Measurements from ENCODE around the gene IL2RA.

Gene IL2RA

GRCh38 chr10:6037422-6037821 is 24.7 kb downstream of the IL2RA start:
- DNase-seq: no peak

- no peak for DNase-seq
Measured at GRCh38 chr10:6036861-6037321, 25.3 kb downstream of the IL2RA start.

DNA sequence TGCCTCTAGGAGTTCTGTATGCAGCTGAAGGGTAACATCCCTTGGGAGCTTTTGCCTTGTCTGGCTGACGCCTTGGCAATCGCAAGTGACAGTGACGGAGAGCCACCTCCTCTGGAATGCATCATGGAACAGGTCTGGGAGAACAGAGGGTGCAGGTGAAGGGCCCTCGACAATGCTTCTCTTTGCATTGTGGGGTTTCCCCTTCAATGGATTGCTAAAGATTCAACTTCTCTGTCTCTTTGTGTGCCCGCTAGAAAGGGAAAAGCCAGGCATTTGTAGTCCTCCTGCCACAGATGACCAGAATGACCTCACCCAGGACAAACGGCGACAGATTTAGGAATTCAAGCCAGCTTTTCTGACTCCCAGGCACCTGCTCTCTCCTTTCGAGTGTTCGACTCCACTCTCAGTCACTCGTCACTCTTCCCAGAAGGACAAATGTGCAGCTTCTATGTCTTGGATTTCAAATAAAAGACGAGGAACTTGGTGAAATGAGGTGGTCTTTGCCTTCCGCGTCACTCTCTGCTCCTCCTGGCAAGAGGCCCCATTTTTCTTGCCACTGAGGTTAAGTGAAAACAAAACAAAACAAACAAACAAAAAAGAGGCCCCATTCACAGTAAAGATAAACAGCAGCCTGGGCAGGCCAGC is 26.1 kb downstream of the IL2RA start:
- no peak for DNase-seq

GRCh38 chr10:6035101-6035834 is 26.9 kb downstream of the IL2RA start:
- no peak for DNase-seq

DNA sequence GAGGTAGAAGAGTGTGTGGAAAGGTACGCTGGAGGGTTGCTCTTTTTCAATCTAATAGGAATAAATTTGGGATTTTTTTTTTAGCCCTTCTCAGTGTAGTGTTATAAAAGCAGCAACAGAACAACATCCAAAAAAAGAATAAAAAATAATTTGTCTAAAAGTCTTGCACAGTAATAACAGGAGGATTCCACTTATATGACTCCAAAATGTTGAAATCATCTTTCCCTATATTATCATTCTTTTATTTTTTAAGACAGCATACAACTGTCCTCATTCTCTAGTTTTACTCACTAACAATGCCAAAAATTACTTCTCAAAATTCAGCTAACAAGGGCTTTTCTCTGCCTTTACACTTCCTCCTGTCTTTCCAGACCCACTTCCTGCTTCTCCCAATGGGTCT is 27.8 kb downstream of the IL2RA start:
- DNase-seq: no peak

DNA sequence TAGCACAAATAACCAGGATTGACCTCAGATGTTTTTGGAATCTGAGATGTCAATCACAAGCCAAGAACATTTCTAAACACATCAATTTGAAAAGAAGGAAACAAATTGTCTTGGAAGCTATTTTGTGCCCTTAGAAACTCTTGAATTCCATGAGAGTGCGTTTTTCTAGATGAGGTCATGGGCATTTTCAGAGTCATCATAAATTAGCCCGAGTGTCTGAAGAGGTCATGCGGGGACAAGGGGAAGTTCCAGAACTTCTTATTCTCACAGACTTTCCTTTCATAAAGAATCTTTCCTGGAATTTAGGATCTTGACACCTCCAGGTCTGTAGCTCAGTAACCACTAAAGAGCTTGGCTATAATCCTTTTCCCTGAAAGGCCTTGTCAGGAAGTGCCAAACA is 28.2 kb downstream of the IL2RA start:
- no peak for DNase-seq

GRCh38 chr10:6030940-6031339 is 31.2 kb downstream of the IL2RA start:
- no peak for DNase-seq

- no peak for DNase-seq
Measured at GRCh38 chr10:6030217-6030616, 31.9 kb downstream of the IL2RA start.

- DNase-seq: no peak
Measured at GRCh38 chr10:6027929-6028328, 34.2 kb downstream of the IL2RA start.

DNA sequence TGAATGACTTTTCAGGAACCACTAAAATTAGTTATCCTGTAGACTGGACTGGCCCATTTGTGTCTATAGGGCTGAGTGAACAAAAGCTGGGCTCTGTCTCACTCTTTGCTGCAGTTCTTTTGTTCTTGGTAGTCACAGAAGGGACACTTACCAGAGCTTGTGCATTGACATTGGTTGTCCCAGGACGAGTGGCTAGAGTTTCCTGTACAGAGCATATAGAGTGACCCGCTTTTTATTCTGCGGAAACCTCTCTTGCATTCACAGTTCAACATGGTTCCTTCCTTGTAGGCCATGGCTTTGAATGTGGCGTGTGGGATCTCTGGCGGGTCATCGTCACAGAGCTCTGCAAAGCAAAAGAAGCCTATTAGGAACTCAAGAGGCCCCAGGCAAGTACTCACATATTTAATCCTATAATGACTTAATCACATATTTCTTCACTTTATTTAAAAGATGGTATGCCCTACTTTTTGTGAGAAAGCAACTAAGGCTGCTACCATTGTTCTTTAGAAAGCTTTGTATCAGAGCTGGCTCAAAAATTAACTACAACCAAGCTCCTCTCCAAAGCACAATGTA is 36.4 kb downstream of the IL2RA start:
- no peak for DNase-seq

DNA sequence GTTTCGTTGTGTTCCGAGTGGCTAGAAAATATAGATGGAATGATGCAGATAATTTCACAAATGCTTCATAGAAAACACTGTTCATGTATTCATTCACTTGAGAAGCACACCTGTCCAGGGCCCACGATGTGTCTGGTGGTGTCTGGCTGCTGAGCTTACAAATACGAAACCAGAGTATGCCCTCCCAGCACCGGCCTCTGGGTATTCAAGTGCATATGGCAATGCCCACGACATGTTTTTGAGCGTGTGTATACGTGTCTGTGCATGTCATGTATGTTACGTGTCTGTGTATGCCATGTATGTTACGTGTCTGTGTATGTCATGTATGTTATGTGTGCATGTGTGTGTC is 37.9 kb downstream of the IL2RA start:
- DNase-seq: no peak

DNA sequence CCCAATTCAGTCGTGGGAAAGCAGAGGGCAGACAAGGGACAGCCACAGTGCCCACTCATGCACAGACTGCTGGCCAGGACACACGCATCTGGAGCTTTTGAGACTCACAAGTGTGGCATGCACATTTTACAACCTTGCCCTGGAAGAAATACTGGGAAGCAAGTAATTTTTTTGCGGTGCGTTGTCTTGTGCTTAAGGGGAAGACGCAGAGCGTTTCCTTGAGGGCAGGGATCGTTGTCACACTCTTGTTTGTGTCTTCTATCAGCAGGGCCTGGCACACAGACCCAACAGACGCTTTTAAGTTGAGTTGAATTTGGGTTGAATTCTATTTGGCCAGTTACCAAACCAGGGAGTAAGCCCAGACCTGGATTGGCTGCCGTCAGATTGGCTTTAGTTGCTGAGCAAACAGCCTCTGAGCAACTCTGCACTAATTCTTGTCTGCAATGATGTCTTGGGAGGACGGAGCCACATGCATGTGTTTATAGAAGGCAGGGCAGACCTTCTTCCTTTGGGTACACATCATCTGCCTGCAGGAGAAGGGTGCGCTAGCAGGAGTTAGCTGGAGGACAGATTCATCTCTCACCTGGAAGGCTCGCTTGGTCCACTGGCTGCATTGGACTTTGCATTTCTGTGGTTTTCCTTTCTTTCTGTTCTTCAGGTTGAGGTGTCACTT is 38.4 kb downstream of the IL2RA start:
- no peak for DNase-seq

- no peak for DNase-seq
Measured at GRCh38 chr10:6022660-6023059, 39.5 kb downstream of the IL2RA start.

DNA sequence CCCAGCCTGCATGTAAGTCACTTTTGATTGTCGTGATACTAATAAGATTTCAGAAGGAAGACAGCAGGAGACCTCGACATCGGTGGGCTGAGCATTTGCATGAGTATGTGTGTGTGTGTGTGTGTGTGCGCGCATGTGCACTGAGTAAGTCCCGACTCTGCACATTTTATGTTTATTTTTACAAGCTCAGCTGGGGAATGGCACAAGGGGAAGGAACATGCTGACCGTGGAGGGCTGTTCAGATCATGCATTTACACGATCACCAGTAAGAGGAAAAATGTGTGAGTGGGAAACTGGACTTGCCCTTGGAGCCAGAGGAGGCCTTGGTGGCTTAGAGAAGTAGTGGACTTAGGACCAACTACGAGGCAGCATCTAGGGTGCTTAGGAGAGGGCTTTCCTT is 41.3 kb downstream of the IL2RA start:
- DNase-seq: no peak

DNA sequence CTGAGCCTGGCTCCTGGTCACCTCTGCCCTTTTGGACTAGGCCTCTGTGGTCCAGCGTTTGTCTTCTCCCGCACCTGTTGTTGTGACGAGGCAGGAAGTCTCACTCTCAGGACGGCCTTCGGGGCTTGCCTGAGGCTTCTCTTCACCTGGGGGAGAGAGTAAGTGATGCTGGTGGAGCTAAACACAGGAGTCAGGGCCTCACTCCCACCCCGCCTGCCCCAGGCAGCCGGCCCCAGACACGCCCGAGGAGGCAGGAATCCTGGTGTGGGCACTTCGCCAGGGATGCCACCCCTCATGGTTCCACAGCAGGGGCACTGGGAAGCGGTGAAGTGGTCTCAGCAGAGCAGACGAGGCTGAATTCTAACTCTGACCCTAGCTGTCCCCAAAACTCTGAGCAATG is 42.4 kb downstream of the IL2RA start:
- DNase-seq: no peak

- DNase-seq: no peak
Measured at GRCh38 chr10:6019010-6019782, 43.0 kb downstream of the IL2RA start.

DNA sequence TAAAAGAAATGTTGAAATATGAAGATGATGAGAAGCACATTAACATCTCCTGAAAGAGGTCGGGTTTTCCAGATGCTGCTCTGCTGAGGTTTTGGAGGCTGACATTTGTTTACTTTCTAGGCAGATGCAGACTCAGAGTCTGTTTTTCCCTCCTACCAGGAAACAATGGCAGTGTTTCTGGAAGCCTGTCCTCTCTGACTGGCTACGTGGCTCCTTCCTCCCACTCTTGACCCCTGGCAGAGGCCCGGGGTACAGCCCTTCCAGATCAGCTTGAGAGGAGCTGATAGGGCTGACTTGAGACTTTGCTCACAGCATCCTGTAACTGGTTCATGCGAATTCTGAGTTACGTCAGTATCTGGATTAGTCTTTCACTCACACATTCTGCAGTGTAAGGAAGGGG is 43.7 kb downstream of the IL2RA start:
- DNase-seq: no peak

DNA sequence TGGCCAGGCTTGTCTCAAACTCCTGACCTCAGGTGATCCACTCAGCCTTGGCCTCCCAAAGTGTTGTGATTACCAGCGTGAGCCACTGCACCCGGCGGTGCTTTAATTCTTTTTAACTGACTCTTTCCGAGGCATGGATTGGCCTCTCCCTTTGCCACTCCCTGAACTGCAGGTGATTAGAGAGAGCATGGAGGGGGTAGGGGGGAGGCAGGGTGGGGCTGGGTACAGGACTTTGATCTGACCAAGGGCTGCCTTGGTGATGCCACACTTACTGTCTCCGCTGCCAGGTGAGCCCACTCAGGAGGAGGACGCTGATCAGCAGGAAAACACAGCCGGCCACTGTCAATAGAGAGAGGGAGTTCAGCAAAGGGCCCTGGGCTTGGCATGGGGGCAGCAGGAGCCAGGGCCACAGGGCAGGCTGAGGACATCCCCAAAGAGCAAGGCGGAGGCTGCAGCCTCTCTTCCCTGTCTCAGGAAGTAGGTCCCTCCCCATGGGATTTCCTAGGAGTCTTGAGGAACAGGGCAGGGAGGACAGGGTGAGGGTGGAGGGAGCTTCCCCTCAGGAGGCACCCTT is 44.3 kb downstream of the IL2RA start:
- no peak for DNase-seq

GRCh38 chr10:6014241-6014761 is 47.9 kb downstream of the IL2RA start:
- peak; percentile 78 for DNase-seq

- DNase-seq: no peak
Measured at GRCh38 chr10:6013413-6014192, 48.6 kb downstream of the IL2RA start.

GRCh38 chr10:6012121-6012905 is 49.9 kb downstream of the IL2RA start:
- DNase-seq: no peak

All from CD4-positive, alpha-beta T cell treated with Interleukin-4 for 4 hours (primary cell).